Activated B cell treated with CpG ODN at 0.5 μM for 24 hours (primary cell): ENCODE results near the gene CAPN13. TPM values are rescaled to one million over a fixed set of nuclear protein-coding genes. Genes with fewer than 3 reads are reported as not detected.

ENCODE experiments used
- ATAC-seq: fragments of 200-7000 bp; cut with Tn5 transposase; one replicate; pipeline ENCODE4 v1.10.0; 2021; ENCODE audit warnings: low read depth, mild to moderate bottlenecking, moderate library complexity
- CTCF ChIA-PET: fragments of 350-600 bp; sonication (Branson Sonifier 250); formaldehyde crosslinking; loops from one replicate; lab custom pipeline; 2021; ENCODE audit warnings: antibody characterized with exemption; lab: Charles Lee
- POLR2A ChIA-PET: fragments of 350-600 bp; sonication (Branson Sonifier 250); formaldehyde crosslinking; loops from one replicate; lab custom pipeline; 2021; ENCODE audit warnings: antibody characterized with exemption; lab: Charles Lee
- DNase-seq: peaks from one replicate; pipeline ENCODE4 v3.0.0; 2022
- H3K27ac Mint-ChIP-seq: one replicate; pipeline ENCODE4 v1.8.0; 2020; ENCODE audit warnings: mixed read lengths
- H3K27me3 Mint-ChIP-seq: one replicate; pipeline ENCODE4 v1.8.0; 2021; ENCODE audit warnings: mixed read lengths
- H3K36me3 Mint-ChIP-seq: one replicate; pipeline ENCODE4 v1.8.0; 2021; ENCODE audit warnings: low read depth, mixed read lengths
- H3K4me1 Mint-ChIP-seq: one replicate; pipeline ENCODE4 v1.8.0; 2021; ENCODE audit warnings: mixed read lengths
- H3K4me3 Mint-ChIP-seq: one replicate; pipeline ENCODE4 v1.8.0; 2020; ENCODE audit warnings: mild to moderate bottlenecking, mixed read lengths
- H3K9me3 Mint-ChIP-seq: one replicate; pipeline ENCODE4 v1.8.0; 2020; ENCODE audit warnings: mixed read lengths
- intact Hi-C: fragments of 100-400 bp; cut with micrococcal nuclease; formaldehyde crosslinking; loops from one replicate; pipeline ENCODE4 v1.15.1; 2024
- total RNA-seq: library from RNA; stranded (reverse); gene quantifications from 2 replicates; pipeline ENCODE4 v1.2.3, GENCODE V29; 2022
- TF ChIP-seq, protein P1 (sequence below): fragments of 200-600 bp; IDR thresholded peaks from one replicate; pipeline ENCODE4 v1.8.0; 2022; ENCODE audit warnings: antibody characterized with exemption, mild to moderate bottlenecking

The CAPN13 gene
- total RNA-seq, 1 donor from 2014 or later, result not detected

DNA sequence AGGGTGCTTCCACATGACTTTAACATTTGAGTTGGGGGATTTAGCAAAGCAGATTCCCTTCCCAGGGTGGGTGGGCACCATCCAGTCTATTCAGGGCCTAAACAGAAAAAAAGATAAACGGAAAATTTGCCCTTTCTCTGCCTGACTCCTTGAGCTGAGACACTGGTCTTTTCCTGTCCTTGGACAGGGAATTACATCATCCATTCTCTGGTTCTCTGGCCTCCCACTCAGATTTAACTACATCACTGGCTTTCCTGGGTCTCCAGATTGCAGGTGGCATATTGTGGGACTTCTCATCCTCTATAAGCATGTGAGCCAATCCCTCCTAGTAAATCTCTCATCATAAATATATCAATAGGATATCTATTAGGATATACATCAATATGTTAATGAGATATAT, 25.8 kb downstream of the CAPN13 start:
- ATAC-seq, result no peak
- DNase-seq, result no peak
- no peaks in the 10 kb centered on the region for H3K4me1 Mint-ChIP-seq
- POLR2A ChIA-PET, result no interaction called here
- no peak overlapping the region for H3K27ac Mint-ChIP-seq
- no peaks in the 10 kb centered on the region for H3K36me3 Mint-ChIP-seq
- no peak overlapping the region for H3K4me3 Mint-ChIP-seq
- intact Hi-C loops, result no loop called here
- CTCF ChIA-PET, result no interaction called here
- H3K27me3 Mint-ChIP-seq, result no peaks in the 10 kb centered on the region
- TF ChIP-seq, protein P1, sequence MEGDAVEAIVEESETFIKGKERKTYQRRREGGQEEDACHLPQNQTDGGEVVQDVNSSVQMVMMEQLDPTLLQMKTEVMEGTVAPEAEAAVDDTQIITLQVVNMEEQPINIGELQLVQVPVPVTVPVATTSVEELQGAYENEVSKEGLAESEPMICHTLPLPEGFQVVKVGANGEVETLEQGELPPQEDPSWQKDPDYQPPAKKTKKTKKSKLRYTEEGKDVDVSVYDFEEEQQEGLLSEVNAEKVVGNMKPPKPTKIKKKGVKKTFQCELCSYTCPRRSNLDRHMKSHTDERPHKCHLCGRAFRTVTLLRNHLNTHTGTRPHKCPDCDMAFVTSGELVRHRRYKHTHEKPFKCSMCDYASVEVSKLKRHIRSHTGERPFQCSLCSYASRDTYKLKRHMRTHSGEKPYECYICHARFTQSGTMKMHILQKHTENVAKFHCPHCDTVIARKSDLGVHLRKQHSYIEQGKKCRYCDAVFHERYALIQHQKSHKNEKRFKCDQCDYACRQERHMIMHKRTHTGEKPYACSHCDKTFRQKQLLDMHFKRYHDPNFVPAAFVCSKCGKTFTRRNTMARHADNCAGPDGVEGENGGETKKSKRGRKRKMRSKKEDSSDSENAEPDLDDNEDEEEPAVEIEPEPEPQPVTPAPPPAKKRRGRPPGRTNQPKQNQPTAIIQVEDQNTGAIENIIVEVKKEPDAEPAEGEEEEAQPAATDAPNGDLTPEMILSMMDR, result no peak
- H3K9me3 Mint-ChIP-seq, result no peaks in the 10 kb centered on the region

DNA sequence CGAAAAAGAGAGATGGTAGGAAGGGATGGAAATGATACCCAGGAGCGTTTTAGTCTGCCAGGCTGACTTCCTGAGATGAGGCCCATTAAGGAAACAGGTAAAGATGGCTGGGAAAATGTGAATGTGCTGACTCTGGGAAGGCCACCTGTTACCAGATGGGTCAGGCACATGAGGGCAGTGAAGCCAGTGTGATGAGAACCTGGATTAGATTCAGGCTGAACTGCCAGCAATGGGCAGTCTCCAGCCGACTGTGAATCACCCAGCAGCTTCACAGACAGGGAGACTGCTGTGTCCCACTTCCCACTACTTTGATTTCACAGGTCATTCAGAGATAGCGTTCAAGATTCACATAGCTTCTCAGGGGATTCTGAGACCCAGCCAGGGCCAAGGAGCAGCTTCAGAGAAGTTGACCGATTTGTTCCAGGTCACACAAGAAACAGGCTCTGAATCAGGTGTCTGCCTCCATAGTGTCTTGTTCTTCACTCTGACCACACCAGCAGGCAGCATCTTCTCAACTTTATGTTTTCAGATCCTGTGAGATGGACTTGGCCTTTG, 26.4 kb downstream of the CAPN13 start:
- Mint-ChIP-seq H3K4me3 (no peak overlapping the region), H3K4me1 (no peaks in the 10 kb centered on the region), H3K36me3 (no peaks in the 10 kb centered on the region), H3K27ac (no peak overlapping the region), H3K27me3 (no peaks in the 10 kb centered on the region), H3K9me3 (no peaks in the 10 kb centered on the region)
- POLR2A ChIA-PET, result interaction anchor here (0.7 kb wide), 1 partner anchor 517 kb away, joined by 3 read pairs; no protein-coding TSS in a partner anchor
- intact Hi-C loops, result no loop called here
- TF ChIP-seq, protein P1, result no peak
- DNase-seq (no peak), ATAC-seq (no peak)
- CTCF ChIA-PET, result no interaction called here

DNA sequence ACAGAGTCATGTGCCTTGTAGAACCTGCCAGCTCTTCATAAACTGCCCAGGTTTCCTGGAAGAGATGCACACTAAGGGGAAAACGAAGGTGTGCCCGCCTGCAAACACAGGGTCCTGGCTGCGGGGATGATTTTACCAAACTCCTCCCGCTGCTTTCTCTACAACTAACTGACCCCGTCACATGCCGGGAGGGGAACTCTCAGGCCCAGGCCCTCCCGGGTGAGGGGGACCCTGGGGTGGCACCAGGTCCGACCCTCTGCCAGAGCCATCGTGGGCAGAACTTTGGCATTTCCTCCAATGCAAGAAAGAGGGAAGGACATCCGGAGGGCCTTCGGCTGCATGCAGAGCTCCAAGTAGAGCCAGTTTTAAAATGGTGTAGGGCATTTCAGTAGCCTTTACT, 28.6 kb downstream of the CAPN13 start:
- DNase-seq (no peak), ATAC-seq (no peak)
- ChIA-PET CTCF (no interaction called here), POLR2A (no interaction called here)
- H3K27me3 Mint-ChIP-seq, result peaks cover 2% of the 10 kb centered on the region
- intact Hi-C loops, result no loop called here
- no peaks in the 10 kb centered on the region for H3K9me3 Mint-ChIP-seq
- no peak overlapping the region for H3K4me3 Mint-ChIP-seq
- TF ChIP-seq, protein P1, result no peak
- no peaks in the 10 kb centered on the region for H3K4me1 Mint-ChIP-seq
- no peak overlapping the region for H3K27ac Mint-ChIP-seq
- H3K36me3 Mint-ChIP-seq, result no peaks in the 10 kb centered on the region

DNA sequence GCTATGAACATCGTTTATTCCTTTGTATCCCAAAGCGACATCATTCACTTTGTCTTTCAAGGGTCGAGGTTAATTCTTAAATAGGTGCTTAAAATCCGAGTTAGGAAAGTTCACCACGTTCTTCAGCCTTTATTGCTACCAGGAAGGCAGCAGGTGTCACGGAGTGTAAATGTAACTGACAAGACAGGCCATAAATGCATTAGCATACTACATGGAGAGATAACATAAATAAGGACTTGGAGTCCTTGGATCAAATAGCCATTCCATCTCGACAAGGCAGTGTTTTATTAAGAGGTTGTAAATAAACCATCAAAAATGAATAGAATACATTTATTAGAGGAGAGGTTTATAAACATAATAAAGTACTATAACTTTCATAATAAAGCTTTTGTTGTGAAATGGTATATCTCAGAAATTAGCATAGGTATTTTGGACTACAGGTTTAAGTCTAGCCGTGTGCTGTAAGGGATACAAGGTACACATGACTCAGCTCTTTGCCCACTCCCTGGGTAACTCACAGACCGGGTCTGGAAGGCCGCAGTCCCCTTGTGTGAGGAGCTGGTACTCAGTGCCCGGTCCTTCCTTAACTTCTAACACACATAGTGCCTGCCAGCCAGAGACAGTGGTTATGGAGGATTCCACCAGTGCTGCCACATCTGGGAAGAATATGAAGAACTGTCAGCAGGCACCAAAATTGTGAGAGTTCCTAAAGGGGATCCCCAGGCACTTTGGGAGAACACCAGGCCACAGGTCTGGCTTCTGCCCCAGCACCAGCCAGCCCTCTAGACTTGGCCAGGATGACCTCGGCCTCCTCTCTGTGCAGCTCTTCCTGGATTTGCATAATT, 29.4 kb downstream of the CAPN13 start:
- Mint-ChIP-seq H3K9me3 (no peaks in the 10 kb centered on the region), H3K4me1 (no peaks in the 10 kb centered on the region), H3K4me3 (no peak overlapping the region), H3K27me3 (peaks cover 2% of the 10 kb centered on the region), H3K27ac (no peak overlapping the region), H3K36me3 (no peaks in the 10 kb centered on the region)
- intact Hi-C loops, result no loop called here
- no peak for ATAC-seq
- POLR2A ChIA-PET, result no interaction called here
- CTCF ChIA-PET, result no interaction called here
- no peak for DNase-seq
- TF ChIP-seq, protein P1, result no peak

DNA sequence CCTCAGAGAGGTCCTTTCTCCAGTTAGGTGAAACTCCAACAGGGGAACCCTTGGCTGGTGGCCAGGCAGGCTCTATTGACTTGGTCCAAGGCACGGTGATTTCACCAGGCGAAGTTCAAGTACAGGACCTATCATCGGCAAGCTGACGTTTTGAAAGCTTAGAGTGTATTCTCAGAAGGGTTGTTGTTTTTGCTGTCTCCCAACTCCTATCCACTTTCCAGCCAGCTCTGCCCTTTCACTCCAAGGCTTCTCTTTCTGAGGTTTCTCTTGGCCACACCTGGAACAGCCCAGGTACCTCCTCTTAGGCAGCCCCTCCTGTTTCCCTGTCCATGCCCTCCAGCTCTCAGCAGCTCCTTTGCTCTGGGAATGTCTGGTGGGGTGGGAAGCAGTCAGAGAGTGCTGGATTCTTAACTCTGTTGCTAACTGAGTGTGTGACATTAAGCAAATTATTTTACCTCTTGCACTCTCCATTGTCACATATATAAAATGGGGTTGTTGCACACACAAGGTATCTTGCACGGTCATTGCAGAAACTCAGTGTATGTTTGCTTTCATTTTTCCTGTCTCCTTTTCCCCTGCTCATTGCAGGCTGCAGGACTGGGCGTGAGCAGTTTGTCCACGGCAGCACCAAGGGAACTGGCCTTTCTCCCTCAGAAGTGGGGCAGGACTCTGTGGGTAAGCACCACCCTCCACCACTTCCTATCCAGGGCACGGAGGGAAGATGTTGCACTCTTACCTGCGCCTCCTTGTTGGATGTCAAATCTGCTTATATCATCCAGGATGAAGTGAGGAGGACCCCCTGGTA, 30.2 kb downstream of the CAPN13 start:
- Mint-ChIP-seq H3K27me3 (peaks cover 5% of the 10 kb centered on the region), H3K27ac (no peak overlapping the region), H3K4me3 (no peak overlapping the region), H3K4me1 (no peaks in the 10 kb centered on the region), H3K36me3 (no peaks in the 10 kb centered on the region), H3K9me3 (no peaks in the 10 kb centered on the region)
- ATAC-seq (no peak), DNase-seq (no peak)
- CTCF ChIA-PET, result no interaction called here
- intact Hi-C loops, result no loop called here
- POLR2A ChIA-PET, result no interaction called here
- TF ChIP-seq, protein P1, result no peak
